ENCODE measurements around the gene KLHL29.

The KLHL29 gene

GRCh38 chr2:23452372-23452771 lies 67.4 kb downstream of the KLHL29 start:
- no peak for DNase-seq

- DNase-seq, result peak; percentile 29 to 56
Measured at GRCh38 chr2:23452853-23453420, 68.0 kb downstream of the KLHL29 start.

DNA sequence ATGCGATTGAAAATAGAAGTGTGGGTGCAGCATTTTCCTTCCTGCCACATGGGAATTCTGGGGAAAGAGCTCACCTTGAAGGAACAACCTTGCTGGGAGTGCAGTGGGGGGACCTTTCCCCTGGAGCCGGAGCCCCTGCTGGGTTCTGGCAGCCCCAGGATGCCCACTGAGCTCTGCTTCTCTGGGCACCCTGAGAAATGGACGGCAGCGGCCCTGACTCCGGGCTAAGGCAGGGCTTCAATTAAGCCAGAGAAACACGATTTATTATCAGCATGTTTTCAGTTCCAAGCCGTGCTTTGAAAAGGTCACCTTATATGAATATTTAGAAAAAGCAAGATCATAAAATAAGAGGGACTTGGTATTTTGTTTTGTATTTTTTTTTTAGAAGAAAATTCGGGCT lies 68.5 kb downstream of the KLHL29 start:
- no peak for DNase-seq

- DNase-seq, result no peak
Measured at GRCh38 chr2:23453836-23454460, 69.0 kb downstream of the KLHL29 start.

DNA sequence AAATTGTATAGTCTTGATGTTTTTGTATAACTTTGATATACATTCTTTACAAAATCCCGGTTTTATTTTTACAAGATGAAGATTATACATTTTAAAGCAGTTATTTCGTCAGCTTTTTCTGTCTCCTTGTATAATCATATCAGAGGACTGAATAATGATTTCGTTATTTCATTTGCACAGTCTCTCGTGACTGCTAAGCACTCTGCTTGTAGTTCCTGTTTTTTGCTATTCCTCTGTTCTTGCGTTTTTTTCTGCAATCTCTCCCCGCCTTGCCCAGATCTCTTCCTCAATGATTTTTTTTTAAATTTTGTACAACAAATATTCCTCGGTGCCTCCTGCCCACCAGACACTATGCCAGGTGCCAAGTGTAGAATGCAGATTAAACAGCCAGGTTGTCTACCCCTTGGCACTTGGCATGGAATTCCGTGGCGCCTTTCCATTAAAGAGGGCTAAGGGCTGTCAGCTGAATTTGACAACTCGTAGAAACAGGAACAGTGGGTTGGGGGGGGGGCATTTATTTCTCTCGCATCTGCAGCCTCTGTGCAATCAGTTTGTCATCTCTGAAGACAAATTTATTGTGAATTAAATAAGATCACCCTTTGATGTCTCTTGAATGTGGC lies 69.6 kb downstream of the KLHL29 start:
- DNase-seq, result peak; percentile 29 to 63

GRCh38 chr2:23456396-23456795 lies 71.4 kb downstream of the KLHL29 start:
- DNase-seq, result no peak

- DNase-seq, result no peak
Measured at GRCh38 chr2:23456881-23457760, 72.1 kb downstream of the KLHL29 start.

DNA sequence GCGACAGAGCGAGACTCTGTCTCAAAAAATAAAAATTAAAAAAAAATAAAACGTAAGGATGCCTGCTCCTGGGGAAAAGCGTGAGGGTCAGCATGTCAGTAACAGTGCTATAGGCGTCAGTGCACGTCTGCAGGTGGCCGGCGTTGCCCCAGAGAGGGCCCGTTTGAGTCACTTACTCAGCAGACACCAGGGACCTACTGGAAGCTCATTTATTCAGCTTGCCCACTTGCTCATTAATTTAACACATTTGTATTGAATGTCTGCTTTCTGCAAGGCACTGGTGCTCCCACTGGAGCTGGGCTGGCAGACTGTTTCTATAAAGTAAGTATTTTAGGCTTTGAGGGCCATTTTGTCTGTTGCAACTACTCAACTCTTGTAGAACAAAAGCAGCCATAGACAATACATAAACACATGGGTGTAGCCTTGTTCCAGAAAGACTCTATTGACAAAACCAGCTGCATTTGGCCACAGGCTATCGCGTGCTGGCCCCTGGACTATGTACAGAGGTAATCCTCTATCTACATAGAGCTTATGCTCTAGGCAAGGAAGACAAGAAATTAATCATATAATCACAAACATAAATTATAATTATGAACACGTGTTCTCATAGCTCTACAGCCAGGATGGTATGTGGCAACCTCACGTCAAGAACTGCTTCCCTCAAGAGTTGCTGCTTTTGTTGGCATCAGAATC lies 73.2 kb downstream of the KLHL29 start:
- no peak for DNase-seq

DNA sequence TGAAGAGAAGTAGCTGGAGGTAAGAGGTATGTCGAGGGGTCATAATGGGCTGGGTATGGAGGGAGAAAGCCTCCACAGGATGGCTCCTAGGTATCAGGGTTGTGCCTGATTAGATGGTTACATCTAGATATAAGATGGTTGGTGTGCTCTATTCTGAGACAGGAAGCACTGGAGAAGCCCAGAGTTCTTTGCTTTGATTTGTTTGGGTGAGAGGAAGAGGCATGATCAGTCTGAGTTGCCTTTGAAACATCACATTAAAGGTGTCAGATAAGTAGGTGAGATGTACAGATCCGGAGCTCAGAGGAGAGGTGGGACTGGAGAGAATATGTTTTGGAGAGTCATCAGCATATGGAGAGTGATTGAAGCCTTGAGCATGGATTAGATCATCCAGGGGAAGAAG lies 74.1 kb downstream of the KLHL29 start:
- no peak for DNase-seq

GRCh38 chr2:23460228-23460627 lies 75.2 kb downstream of the KLHL29 start:
- peak; percentile 32 to 34 for DNase-seq

DNA sequence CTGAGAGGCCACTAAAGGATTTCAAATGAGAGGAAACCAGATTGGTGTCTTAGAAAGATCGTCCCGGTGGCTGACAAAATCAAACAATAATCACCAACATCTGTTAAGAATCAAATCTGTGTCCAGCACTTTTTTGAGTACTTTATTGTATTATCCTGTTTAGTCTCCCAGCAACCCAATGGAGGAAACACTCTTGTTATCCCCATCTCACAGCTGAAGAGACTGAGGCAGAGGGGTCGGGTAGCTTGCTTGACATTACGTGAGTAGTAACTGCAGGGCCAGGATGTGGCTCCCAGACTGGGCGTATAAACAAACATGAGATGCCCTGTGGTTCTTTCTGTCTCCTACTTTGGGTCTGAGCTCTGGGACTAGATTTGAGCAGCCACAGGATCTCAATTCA lies 76.0 kb downstream of the KLHL29 start:
- DNase-seq, result no peak

DNA sequence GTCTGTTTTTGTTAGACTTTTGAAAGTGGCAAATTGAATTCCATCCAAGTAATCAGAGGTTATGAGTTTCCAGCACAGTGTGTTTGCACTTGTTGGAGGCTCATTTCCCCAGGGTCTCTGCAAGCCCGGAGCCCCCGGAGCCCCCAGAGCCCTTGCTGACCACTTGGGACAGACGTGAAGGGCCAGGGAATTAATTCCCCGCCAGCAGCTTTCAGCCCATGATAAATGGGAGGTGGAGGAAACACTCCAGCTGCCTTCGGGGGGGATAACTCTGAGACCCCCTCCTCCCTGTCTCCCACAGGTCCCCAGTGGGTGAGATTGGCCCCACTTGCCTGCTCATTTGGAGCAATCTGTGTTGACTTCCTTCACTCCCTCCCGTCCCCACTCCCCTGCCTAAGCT lies 79.2 kb downstream of the KLHL29 start:
- DNase-seq, result no peak

GRCh38 chr2:23464905-23465537 lies 80.0 kb downstream of the KLHL29 start:
- no peak for DNase-seq

DNA sequence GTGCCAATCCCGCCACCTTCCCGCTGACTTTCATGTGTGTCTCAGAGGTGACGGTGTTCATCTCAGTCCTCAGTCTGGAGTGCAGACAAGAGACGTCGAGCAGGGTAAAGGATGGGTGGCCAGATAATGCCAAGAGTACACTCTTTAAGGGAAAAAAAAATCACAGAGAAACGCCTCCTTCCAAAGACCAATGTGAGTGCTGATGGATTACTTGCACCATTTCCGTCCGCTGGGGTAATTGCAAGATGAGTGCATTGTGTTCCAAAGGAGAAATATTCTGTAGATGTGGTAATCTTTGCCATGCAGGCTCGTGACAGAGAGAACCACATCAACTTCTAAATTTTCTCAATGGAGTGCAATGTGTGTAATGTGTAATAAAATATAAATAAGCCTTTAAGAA lies 81.0 kb downstream of the KLHL29 start:
- no peak for DNase-seq

DNA sequence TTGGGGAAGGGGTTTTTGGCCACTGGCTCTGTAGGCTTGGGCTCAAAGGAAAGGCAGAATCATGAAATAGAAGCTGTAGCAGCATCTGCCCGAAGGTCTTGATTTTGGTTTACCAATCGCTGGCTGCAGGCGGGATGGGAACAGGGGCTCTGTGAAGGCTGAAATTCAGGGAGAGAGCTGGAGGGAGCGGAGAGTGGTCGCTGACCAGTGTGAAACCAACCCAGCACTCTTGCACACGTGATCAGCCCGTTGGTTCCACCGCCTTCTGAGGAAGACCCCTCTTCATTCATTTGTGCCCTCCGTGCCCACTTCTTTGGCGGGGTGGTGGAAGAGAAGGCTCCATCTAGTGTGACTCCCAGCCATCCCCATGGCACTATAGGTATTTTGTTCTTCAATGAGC lies 82.6 kb downstream of the KLHL29 start:
- no peak for DNase-seq

DNA sequence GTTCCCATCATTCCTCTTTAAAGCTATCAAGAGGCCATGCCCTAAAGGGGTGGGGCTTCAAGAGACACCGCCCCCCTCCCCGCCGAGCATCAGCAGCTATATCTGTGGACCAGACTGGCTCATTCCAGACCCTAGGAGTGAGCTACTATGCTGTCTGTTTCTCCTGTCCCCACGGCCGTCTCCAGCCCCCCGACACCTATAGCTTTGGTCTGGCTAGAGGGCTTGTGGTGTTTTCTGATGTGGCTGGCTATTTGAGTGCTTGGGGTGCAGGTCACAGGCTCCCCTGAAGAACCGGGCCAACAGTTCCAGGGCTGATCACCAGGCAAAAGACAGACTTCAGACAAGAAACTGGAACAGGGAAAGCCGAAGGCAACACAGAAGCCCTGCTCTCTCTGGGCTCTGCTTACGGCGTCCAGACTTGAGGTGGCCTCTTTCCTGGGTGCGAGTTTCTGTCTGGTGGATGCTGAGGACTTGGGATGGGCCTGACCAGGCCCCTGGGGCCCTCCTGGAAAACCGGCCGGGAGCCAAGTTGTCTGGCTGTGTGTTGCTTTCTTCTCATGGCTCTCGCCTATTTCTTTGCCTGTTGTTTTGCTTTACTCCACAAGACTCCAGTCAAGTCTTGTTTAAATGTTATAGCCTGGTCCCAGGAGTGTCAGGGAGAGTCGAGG lies 83.6 kb downstream of the KLHL29 start:
- DNase-seq, result no peak

- DNase-seq, result no peak
Measured at GRCh38 chr2:23469142-23469540, 84.2 kb downstream of the KLHL29 start.

- DNase-seq, result no peak
Measured at GRCh38 chr2:23475036-23475435, 90.1 kb downstream of the KLHL29 start.

DNA sequence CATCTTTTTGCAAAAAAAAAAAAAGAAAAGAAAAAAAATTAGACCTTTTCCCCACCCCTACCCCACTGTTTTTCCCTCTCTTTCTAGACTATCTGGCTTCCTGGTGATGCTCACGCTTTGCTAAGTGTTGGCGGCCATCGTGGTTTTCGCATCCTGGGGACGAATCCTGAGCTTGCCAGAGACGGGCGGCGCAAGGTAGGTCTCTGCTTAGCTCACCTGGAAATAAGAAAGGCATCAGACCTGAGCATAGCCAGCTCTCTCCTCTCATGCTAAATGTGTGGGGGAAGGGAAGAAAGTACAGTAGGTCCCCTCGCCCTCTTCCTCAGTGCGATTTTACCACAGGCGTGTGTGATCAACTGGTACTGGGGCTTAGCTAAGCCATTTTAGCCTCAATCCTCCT lies 90.5 kb downstream of the KLHL29 start:
- DNase-seq, result no peak

DNA sequence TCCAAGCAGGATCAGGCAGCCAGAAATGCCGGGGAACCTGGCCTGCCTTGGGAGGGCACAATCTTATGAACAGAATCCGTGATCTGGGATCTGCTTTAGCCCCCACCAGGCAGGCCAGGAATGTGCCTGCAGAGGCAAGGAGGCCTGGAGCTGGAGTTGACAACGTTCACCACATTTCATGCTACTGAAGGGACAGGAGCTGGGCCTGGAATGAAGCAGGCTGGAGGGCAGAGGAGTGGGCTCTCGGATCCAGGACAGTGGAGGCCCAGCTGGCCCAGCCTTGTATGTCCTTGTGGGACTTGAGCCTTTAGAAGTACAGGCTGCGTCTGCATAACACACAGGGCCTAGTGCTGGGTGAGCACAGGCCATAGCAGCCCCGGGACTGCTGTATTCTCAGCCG lies 91.8 kb downstream of the KLHL29 start:
- DNase-seq, result no peak

DNA sequence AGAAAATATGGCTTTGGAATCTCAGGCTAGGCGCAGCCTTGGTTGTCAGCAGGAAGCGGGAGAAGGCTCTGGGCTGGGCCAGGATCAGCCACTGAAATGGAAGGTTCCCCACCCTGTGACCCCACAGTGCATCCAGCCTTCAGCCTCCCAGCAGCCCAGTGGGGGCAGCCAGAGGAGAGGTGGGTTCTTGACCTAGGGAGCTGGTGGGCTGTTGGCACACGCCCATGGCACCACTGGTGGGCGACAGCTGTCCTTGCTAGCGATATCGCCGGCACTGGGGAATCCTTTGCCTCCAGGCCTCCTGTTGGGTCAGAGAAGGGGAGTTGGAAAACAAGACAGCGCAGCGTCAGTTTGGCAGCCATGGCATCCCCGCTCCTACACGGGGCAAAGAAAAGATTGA lies 92.4 kb downstream of the KLHL29 start:
- DNase-seq, result no peak

Measured in inflammatory macrophage (primary cell).